IMR-90 (cell line): ENCODE data around the gene PTMS. TPM values are rescaled to one million over a fixed set of nuclear protein-coding genes. Genes with fewer than 3 reads are reported as not detected.

Experiments used
- ATAC-seq: fragments of 200-7000 bp; cut with Tn5 transposase; 2 replicates; pipeline ENCODE4 v1.9.1; 2020; ENCODE audit warnings: low read depth, mild to moderate bottlenecking, moderate library complexity
- BruUV-seq: library from RNA; stranded (reverse); fragments of 400-500 nt; replicated peaks from 2 replicates; lab custom pipeline; 2021; lab: Mats Ljungman, UMichigan
- CTCF ChIA-PET: fragments of 300-600 bp; formaldehyde crosslinking; extraction: SDS; loops from one replicate; lab custom pipeline; 2021; ENCODE audit warnings: antibody characterized with exemption; lab: Yijun Ruan, JAX
- POLR2A ChIA-PET: fragments of 300-600 bp; sonication (Branson Sonifier 250); formaldehyde crosslinking; loops from one replicate; lab custom pipeline; 2022; ENCODE audit warnings: antibody characterized with exemption; ENCODE audit not compliant: unreplicated experiment; lab: Charles Lee
- DNase-seq: peaks from one replicate; pipeline ENCODE4 v3.0.0; 2013
- H2AFZ ChIP-seq: replicated peaks from 2 replicates; pipeline ENCODE3; 2013; ENCODE audit warnings: low read length, mild to moderate bottlenecking; ENCODE audit not compliant: poor library complexity
- H2AK5ac ChIP-seq: 2 replicates; pipeline ENCODE4 v1.6.1; 2013; ENCODE audit warnings: low read depth, low read length, inconsistent platforms
- H2AK9ac ChIP-seq: replicated peaks from 2 replicates; pipeline ENCODE3; 2013; ENCODE audit warnings: mild to moderate bottlenecking, low read depth, low read length, moderate library complexity; ENCODE audit not compliant: poor library complexity
- H2BK120ac ChIP-seq: 2 replicates; pipeline ENCODE4 v1.6.1; 2013; ENCODE audit warnings: low read depth, low read length, inconsistent platforms
- H2BK15ac ChIP-seq: 3 replicates; pipeline ENCODE4 v1.6.1; 2013; ENCODE audit warnings: low read depth, low read length, inconsistent platforms
- H2BK20ac ChIP-seq: 2 replicates; pipeline ENCODE4 v1.6.1; 2013; ENCODE audit warnings: low read depth, mild to moderate bottlenecking, inconsistent platforms, low read length, moderate library complexity
- H2BK5ac ChIP-seq: 2 replicates; pipeline ENCODE4 v1.6.1; 2013; ENCODE audit warnings: mild to moderate bottlenecking, low read depth, low read length, inconsistent platforms; ENCODE audit not compliant: poor library complexity, severe bottlenecking
- H3K14ac ChIP-seq: replicated peaks from 2 replicates; pipeline ENCODE4 v1.6.1; 2013; ENCODE audit warnings: low read depth, low read length, inconsistent platforms
- H3K18ac ChIP-seq: 2 replicates; pipeline ENCODE4 v1.6.1; 2013; ENCODE audit warnings: low read depth, low read length, control low read depth
- H3K23ac ChIP-seq: 2 replicates; pipeline ENCODE4 v1.6.1; 2013; ENCODE audit warnings: low read depth, low read length, inconsistent platforms
- H3K27ac ChIP-seq: 2 replicates; pipeline ENCODE4 v1.5.1; 2013; ENCODE audit warnings: mild to moderate bottlenecking, control low read depth, low read length; ENCODE audit not compliant: insufficient read depth
- H3K27me3 ChIP-seq: 2 replicates; pipeline ENCODE4 v1.6.1; 2013; ENCODE audit warnings: low read length; ENCODE audit not compliant: control insufficient read depth, insufficient read depth
- H3K36me3 ChIP-seq: 2 replicates; pipeline ENCODE4 v1.6.1; 2013; ENCODE audit warnings: low read length, mixed read lengths; ENCODE audit not compliant: control insufficient read depth, insufficient read depth
- H3K4ac ChIP-seq: 2 replicates; pipeline ENCODE4 v1.6.1; 2013; ENCODE audit warnings: low read depth, low read length, inconsistent platforms
- H3K4me1 ChIP-seq: 2 replicates; pipeline ENCODE4 v1.6.1; 2013; ENCODE audit warnings: low read length, mixed read lengths; ENCODE audit not compliant: control insufficient read depth, insufficient read depth
- H3K4me2 ChIP-seq: 2 replicates; pipeline ENCODE4 v1.6.1; 2013; ENCODE audit warnings: low read depth, mild to moderate bottlenecking, control low read depth, low read length, moderate library complexity
- H3K4me3 ChIP-seq: 2 replicates; pipeline ENCODE4 v1.5.1; 2013; ENCODE audit warnings: low read depth, mild to moderate bottlenecking, control low read depth, low read length, moderate library complexity; ENCODE audit not compliant: insufficient read depth
- H3K56ac ChIP-seq: 2 replicates; pipeline ENCODE4 v1.6.1; 2013; ENCODE audit warnings: low read length, inconsistent platforms; ENCODE audit not compliant: insufficient read depth; ENCODE audit errors: extremely low read depth
- H3K79me1 ChIP-seq, 2 experiments: 2 replicates each; pipeline ENCODE4 v1.6.1; 2013; ENCODE audit warnings: low read length in 2 of 2, inconsistent platforms in 1 of 2, low read depth in 1 of 2
- H3K9ac ChIP-seq: 2 replicates; pipeline ENCODE4 v1.6.1; 2013; ENCODE audit warnings: low read depth, low read length, control low read depth
- H3K9me1 ChIP-seq: 2 replicates; pipeline ENCODE4 v1.6.1; 2013; ENCODE audit warnings: low read length, inconsistent platforms; ENCODE audit not compliant: insufficient read depth
- H3K9me3 ChIP-seq: 2 replicates; pipeline ENCODE4 v1.6.1; 2013; ENCODE audit warnings: low read length; ENCODE audit not compliant: control insufficient read depth, insufficient read depth
- H4K20me1 ChIP-seq: 2 replicates; pipeline ENCODE4 v1.6.1; 2013; ENCODE audit warnings: low read length, inconsistent platforms; ENCODE audit not compliant: insufficient read depth
- H4K5ac ChIP-seq: 2 replicates; pipeline ENCODE4 v1.6.1; 2013; ENCODE audit warnings: mild to moderate bottlenecking, low read depth, low read length, control low read depth
- H4K8ac ChIP-seq, 2 experiments: 2 replicates each; pipeline ENCODE4 v1.6.1; 2013; ENCODE audit warnings: low read depth in 2 of 2, low read length in 2 of 2, control low read depth in 1 of 2, inconsistent platforms in 1 of 2
- H4K91ac ChIP-seq: 2 replicates; pipeline ENCODE4 v1.6.1; 2013; ENCODE audit warnings: low read depth, low read length, inconsistent platforms; ENCODE audit not compliant: insufficient read depth
- MAFK ChIP-seq: IDR thresholded peaks from 2 replicates; pipeline ENCODE4 v1.6.1; 2012; ENCODE audit warnings: low read depth, low read length, improper control_type of control experiment
- RFX5 ChIP-seq: IDR thresholded peaks from 2 replicates; pipeline ENCODE4 v1.8.0; 2012; ENCODE audit warnings: low read depth, mild to moderate bottlenecking, low read length, moderate library complexity
- WGBS, 2 experiments: methylation state at CpG; one replicate each; pipeline versions ENCODE4 v1.1.5 to v1.1.7; 2013; ENCODE audit warnings: missing lambda C conversion rate in 2 of 2; ENCODE audit not compliant: insufficient read length in 1 of 2; ENCODE audit errors: extremely low coverage in 2 of 2; 5-methylcytosine and 5-hydroxymethylcytosine counted together
- dilution Hi-C: fragments of 300-500 bp; cut with HindIII; formaldehyde crosslinking; loops from one replicate; pipeline ENCODE4 v1.14.3; 2018; ENCODE audit warnings: low sequenced_read_pairs; ENCODE audit not compliant: unreplicated experiment
- in situ Hi-C: fragments of 300-500 bp; cut with MboI; formaldehyde crosslinking; loops from 3 replicates; pipeline ENCODE4 v1.14.3; 2019; ENCODE audit warnings: low sequenced_read_pairs, inconsistent platforms, mixed read lengths
- intact Hi-C: fragments of 100-400 bp; cut with micrococcal nuclease; formaldehyde crosslinking; loops from 2 replicates; pipeline ENCODE4 v1.10.0; 2022
- polyA plus RNA-seq, 3 experiments: library from polyadenylated mRNA; depleted of rRNA; stranded (reverse); fragments of >200 nt; gene quantifications; 2 replicates each; pipeline ENCODE4 v1.2.3, GENCODE V29; 2012; ENCODE audit warnings: low replicate concordance in 1 of 3
- total RNA-seq: library from RNA; depleted of rRNA; stranded (reverse); fragments of >200 nt; gene quantifications from 2 replicates; pipeline ENCODE4 v1.2.3, GENCODE V29; 2012

Gene PTMS
- total and polyA plus RNA-seq, 2 of the 4 experiments (the other 2 are of a cell fraction): 17.2 to 275 TPM

DNA sequence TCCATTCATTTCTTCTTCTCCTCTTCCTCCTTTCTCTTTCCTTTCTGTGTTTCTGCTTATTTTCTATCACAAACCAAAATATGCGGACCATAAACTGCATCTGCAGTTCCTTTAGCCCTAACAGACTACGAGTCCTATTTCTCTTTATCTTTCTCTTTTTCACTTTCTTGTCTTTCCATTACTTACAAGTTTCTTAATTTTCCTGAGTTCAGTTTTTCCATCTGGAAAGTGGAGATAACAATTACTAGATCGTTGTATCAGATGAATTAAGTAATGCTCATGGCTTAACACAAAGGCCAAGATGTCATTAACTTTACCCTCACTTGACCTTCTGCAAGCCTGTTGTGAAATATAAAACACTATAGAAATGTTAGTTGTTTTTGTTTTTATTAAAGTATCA lies 43.3 kb upstream of the PTMS start:
- Histone ChIP-seq H3K36me3 (peaks cover 5% of the 10 kb centered on the region; the same call in 1 of the 2 replicates), H3K4me1 (0 out of 2 replicates have a peak, but pooled peaks cover 2% of the 10 kb centered on the region), H3K79me1 (peaks cover 25 to 30% of the 10 kb centered on the region in 2 experiments), H3K27me3 (no peaks in the 10 kb centered on the region), H3K18ac (no peak overlapping the region), H2AFZ (no peak overlapping the region), H2AK5ac (no peak overlapping the region), H2AK9ac (no peak overlapping the region), H4K8ac (peak overlapping the region; percentile 69 to 98; a peak in 2 of 4 replicates), H3K27ac (no peak overlapping the region), H2BK5ac (no peak overlapping the region), H3K9me3 (no peaks in the 10 kb centered on the region), H3K9ac (no peak overlapping the region), H3K4ac (no peak overlapping the region), H4K20me1 (no peaks in the 10 kb centered on the region), H3K23ac (no peak overlapping the region), H2BK120ac (no peak overlapping the region), H3K4me3 (no peak overlapping the region), H3K4me2 (no peak overlapping the region), H4K91ac (no peak overlapping the region), H2BK20ac (no peak overlapping the region), H3K9me1 (peaks cover 2% of the 10 kb centered on the region; the same call in 1 of the 2 replicates), H3K14ac (no peak overlapping the region), H2BK15ac (no peak overlapping the region), H3K56ac (no peak overlapping the region), H4K5ac (no peak overlapping the region)
- POLR2A ChIA-PET: interaction anchor here (1.8 kb wide), 1 partner anchor 8 kb away, joined by 4 read pairs; no protein-coding TSS in a partner anchor
- intact Hi-C loops (no loop called here), in situ Hi-C loops (no loop called here), dilution Hi-C loops (no loop called here)
- CTCF ChIA-PET: no interaction called here
- DNase-seq: no peak
- no TSS peak for BruUV-seq
- no peak for TF ChIP-seq MAFK
- no peak for TF ChIP-seq RFX5
- no CpG with 5 or more reads among the region's 3 CpGs for WGBS, 2 experiments
- no peak for ATAC-seq
